DND-41 (cell line): ENCODE data around the gene MAN1A1.

Experiments
- CTCF ChIP-seq: IDR thresholded peaks from 2 replicates; pipeline ENCODE4 v1.5.1; 2012; ENCODE audit warnings: borderline replicate concordance, low read length, moderate library complexity, mild to moderate bottlenecking; ENCODE audit not compliant: poor library complexity, severe bottlenecking; ENCODE audit errors: extremely low read depth
- EZH2 ChIP-seq: IDR thresholded peaks from 3 replicates; pipeline ENCODE4 v1.6.1; 2012; ENCODE audit warnings: borderline replicate concordance, low read depth, mild to moderate bottlenecking, moderate library complexity, low read length, inconsistent platforms; ENCODE audit not compliant: severe bottlenecking

- TF ChIP-seq CTCF (no peak), EZH2 (no peak)
These were observed 192.1 kb downstream of the MAN1A1 start for GRCh38 chr6:119157506-119157815.
